Lung (tissue), 12 donors: ENCODE results near the gene ING5. TPM values are rescaled to one million over a fixed set of nuclear protein-coding genes. Genes with fewer than 3 reads are reported as not detected.

Experiments
- ATAC-seq: fragments of 200-7000 bp; cut with Tn5 transposase; one replicate; pipeline ENCODE4 v1.9.1; 2020; ENCODE audit warnings: moderate number of reproducible peaks; ENCODE audit not compliant: insufficient read depth, low FRiP score
- DNase-seq, 3 donors: peaks; one replicate each; pipeline ENCODE4 v3.0.0-alpha.2; 2013 to 2017
- H3K27ac ChIP-seq, 2 donors: one replicate each; pipeline ENCODE4 v1.5.1; 2013; ENCODE audit warnings: mild to moderate bottlenecking in 2 of 2, moderate library complexity in 2 of 2, control low read depth in 1 of 2, inconsistent platforms in 1 of 2, low read depth in 1 of 2, low read length in 1 of 2
- H3K27me3 ChIP-seq, 3 donors: one replicate each; pipeline ENCODE4 v1.5.1; 2013; ENCODE audit warnings: low read length in 2 of 3; ENCODE audit not compliant: control insufficient read depth in 3 of 3, insufficient read depth in 3 of 3
- H3K36me3 ChIP-seq, 4 donors: one replicate each; pipeline ENCODE4 v1.5.1; 2013; ENCODE audit warnings: low read length in 4 of 4, mild to moderate bottlenecking in 1 of 4, moderate library complexity in 1 of 4; ENCODE audit not compliant: control insufficient read depth in 4 of 4, insufficient read depth in 4 of 4
- H3K4me1 ChIP-seq, 5 donors: one replicate each; pipeline ENCODE4 v1.5.1; 2013; ENCODE audit warnings: low read length in 5 of 5, mild to moderate bottlenecking in 2 of 5, moderate library complexity in 1 of 5; ENCODE audit not compliant: control insufficient read depth in 5 of 5, insufficient read depth in 5 of 5
- H3K4me3 ChIP-seq: one replicate; pipeline ENCODE4 v1.5.1; 2013; ENCODE audit warnings: mild to moderate bottlenecking, control low read depth, moderate library complexity
- H3K9ac ChIP-seq, 2 donors: one replicate each; pipeline ENCODE4 v1.5.1; 2013; ENCODE audit warnings: low read length in 2 of 2, control low read depth in 1 of 2; ENCODE audit not compliant: insufficient read depth in 1 of 2
- H3K9me3 ChIP-seq, 4 donors: one replicate each; pipeline ENCODE4 v1.5.1; 2013; ENCODE audit warnings: low read length in 3 of 4, mild to moderate bottlenecking in 1 of 4, moderate library complexity in 1 of 4; ENCODE audit not compliant: control insufficient read depth in 4 of 4, insufficient read depth in 3 of 4
- WGBS, 2 donors: extraction: QIAGEN DNeasy Blood & Tissue Kit; methylation state at CpG; one replicate each; pipeline ENCODE4 v1.1.7; 2013; 5-methylcytosine and 5-hydroxymethylcytosine counted together
- polyA plus RNA-seq, 2 donors: library from polyadenylated mRNA; stranded (reverse); fragments of 200-250 nt; gene quantifications; one replicate each; pipeline ENCODE4 v1.2.1, GENCODE V29; 2013
- total RNA-seq, 2 donors: library from RNA; depleted of rRNA in 1 of 2; stranded (reverse); fragments of >200 nt in 1 of 2; gene quantifications; one replicate each; pipeline ENCODE4 v1.2.1, GENCODE V29; 2014 to 2021
- TF ChIP-seq, protein P1 (sequence below): IDR thresholded peaks from 2 replicates; pipeline ENCODE4 v1.5.1; 2012; ENCODE audit warnings: mild to moderate bottlenecking; ENCODE audit errors: control extremely low read depth, extremely low read depth
- donor health status: control.
- donor health status: control.
- donor health status: Bipolar disorder and iron deficiency.
- donor health status: healthy.
- donor health status: DM: yes; HTN: yes; CAD: no.

Gene ING5
- total and polyA plus RNA-seq, 4 donors, result 19.2 to 46.8 (median 31.1) TPM

DNA sequence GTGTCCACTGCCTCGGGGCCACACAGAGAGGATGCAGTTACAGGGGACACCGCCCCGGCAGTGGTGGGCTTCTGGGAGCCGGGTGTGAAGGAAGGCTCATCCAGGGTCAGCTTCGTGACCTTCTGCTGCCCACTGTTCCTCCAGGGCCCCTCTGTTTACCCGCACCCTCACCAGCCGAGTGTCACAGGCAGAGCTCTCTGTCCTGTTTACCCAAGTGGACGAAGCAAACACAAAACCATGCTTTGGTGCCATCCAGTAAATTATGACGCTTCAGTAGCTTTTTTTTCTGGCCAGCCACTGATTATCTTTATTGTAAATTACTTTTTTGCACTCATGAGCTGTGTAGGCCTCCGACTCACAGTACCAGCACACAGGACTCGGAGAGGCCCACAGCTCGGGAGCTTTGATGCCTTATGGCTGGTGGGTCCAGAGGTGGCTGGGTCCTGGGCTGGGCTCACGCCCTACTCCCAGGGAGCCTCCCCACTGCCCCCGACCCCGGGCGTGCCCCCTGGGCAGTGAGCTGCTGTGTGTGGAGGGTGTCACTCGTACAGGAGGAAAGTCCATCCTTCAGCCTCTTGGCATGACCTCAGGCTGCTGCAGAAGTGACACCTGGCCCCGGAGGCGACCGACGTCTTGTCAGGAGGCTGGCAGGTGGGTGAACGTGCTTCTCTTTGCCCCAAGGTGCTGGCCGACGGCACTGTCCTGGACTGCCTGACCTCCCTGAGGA lies 42.4 kb downstream of the ING5 start:
- no peak for ATAC-seq
- Histone ChIP-seq H3K36me3 (peaks cover 2 to 28% (median 24%) of the 10 kb centered on the region in 4 donors), H3K27me3 (no peaks in the 10 kb centered on the region), H3K9ac (no peak overlapping the region), H3K4me3 (no peak overlapping the region), H3K4me1 (peaks cover 0 to 2% (median 0%) of the 10 kb centered on the region in 5 donors), H3K27ac (no peak overlapping the region), H3K9me3 (no peaks in the 10 kb centered on the region)
- WGBS, 2 donors, result 94 to 96% methylated on average over 24 of the region's 24 CpGs
- DNase-seq, result no peak
- TF ChIP-seq, protein P1, sequence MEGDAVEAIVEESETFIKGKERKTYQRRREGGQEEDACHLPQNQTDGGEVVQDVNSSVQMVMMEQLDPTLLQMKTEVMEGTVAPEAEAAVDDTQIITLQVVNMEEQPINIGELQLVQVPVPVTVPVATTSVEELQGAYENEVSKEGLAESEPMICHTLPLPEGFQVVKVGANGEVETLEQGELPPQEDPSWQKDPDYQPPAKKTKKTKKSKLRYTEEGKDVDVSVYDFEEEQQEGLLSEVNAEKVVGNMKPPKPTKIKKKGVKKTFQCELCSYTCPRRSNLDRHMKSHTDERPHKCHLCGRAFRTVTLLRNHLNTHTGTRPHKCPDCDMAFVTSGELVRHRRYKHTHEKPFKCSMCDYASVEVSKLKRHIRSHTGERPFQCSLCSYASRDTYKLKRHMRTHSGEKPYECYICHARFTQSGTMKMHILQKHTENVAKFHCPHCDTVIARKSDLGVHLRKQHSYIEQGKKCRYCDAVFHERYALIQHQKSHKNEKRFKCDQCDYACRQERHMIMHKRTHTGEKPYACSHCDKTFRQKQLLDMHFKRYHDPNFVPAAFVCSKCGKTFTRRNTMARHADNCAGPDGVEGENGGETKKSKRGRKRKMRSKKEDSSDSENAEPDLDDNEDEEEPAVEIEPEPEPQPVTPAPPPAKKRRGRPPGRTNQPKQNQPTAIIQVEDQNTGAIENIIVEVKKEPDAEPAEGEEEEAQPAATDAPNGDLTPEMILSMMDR, result no peak

DNA sequence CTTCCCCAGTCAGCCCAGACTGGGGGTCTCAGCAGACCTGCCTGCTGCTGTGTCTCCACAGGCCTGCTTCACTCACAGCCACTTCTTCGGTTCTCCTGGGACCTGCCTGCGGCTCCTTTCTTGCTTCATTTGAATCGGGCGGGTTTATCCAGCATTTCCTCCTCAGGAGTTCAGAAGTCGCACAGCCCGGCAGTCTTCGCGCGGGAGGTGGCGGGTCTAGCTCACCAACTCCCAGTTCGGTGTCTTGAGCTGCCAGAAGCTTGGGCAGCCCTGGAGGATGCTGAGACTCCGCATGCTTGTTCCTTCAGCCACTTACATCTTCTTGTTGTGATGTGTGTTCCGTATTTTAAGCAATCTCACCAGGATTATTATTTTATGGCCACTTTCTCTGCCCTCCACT lies 43.4 kb downstream of the ING5 start:
- ATAC-seq (no peak), DNase-seq (no peak)
- no peaks in the 10 kb centered on the region for H3K27me3 ChIP-seq
- no peaks in the 10 kb centered on the region for H3K9me3 ChIP-seq
- H3K4me1 ChIP-seq, result peaks cover 0 to 4% (median 0%) of the 10 kb centered on the region in 5 donors
- TF ChIP-seq, protein P1, result no peak
- peaks cover 2 to 29% (median 25%) of the 10 kb centered on the region in 4 donors for H3K36me3 ChIP-seq
- no peak overlapping the region for H3K4me3 ChIP-seq
- no peak overlapping the region for H3K27ac ChIP-seq
- no peak overlapping the region for H3K9ac ChIP-seq
- WGBS, 2 donors, result 96 to 98% methylated on average over 13 of the region's 13 CpGs

DNA sequence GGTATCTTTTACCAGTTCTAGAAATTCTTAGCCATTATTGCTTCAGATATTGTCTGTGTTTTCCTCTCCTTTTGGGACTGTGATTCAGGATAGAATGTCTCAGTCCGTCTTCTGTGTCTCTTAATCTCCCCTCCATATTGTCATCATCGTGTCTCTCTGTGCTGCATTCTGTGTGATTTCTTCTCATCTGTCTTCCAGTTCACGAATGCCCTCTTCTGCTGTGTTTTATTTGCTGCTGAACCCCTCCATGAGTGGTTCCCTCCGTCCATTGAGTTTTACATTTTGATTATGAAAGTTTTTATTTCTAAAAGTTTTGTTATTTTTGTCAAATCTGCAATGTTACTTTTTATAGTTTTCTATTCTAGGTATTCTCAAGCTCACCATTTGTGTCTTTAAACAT lies 44.2 kb downstream of the ING5 start:
- WGBS, 2 donors, result 99% methylated on average over 4 of the region's 4 CpGs
- no peak for DNase-seq
- Histone ChIP-seq H3K36me3 (peaks cover 2 to 32% (median 25%) of the 10 kb centered on the region in 4 donors), H3K4me1 (peaks cover 0 to 3% (median 0%) of the 10 kb centered on the region in 5 donors), H3K27me3 (no peaks in the 10 kb centered on the region), H3K4me3 (no peak overlapping the region), H3K9me3 (no peaks in the 10 kb centered on the region), H3K27ac (no peak overlapping the region), H3K9ac (no peak overlapping the region)
- ATAC-seq, result no peak
- TF ChIP-seq, protein P1, result no peak
